Fibroblast of mammary gland (primary cell): ENCODE data around the gene HOXA1.
A peak's percentile ranks its signal among the peaks of the same experiment; 100 is the strongest.

Source experiments
- DNase-seq: peaks from one replicate; pipeline ENCODE4 v3.0.0-alpha.2; 2010; ENCODE audit warnings: low read depth
- H3K4me3 ChIP-seq: 2 replicates; pipeline ENCODE4 v1.5.1; 2011; ENCODE audit warnings: low read depth, mild to moderate bottlenecking, low read length, moderate library complexity; ENCODE audit not compliant: control insufficient read depth
- TF ChIP-seq, protein P1 (sequence below): conservative IDR thresholded peaks from 2 replicates; pipeline ENCODE4 v1.5.1; 2011; ENCODE audit warnings: low read depth, low read length, inconsistent platforms; ENCODE audit not compliant: control insufficient read depth, insufficient read depth

HOXA1 gene

DNA sequence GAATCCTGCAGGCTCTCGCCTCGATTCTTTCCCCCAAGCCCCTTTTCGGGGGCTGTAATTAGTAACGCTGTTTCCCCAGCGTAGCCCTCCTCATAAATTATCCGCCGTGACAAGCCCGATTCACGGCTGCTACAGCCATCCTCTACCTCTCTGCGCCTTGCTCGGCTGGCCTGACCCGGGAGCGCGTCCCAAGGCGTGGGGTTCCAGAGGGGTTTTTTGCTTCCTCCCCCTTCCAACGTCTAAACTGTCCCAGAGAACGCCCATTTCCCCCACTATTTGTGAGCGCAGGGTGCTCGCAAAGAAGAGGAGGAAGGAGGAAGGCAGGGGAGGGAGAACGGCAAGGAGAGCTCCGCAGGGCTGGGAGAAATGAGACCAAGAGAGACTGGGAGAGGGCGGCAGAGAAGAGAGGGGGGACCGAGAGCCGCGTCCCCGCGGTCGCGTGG is 46.8 kb upstream of the HOXA1 start:
- TF ChIP-seq, protein P1, sequence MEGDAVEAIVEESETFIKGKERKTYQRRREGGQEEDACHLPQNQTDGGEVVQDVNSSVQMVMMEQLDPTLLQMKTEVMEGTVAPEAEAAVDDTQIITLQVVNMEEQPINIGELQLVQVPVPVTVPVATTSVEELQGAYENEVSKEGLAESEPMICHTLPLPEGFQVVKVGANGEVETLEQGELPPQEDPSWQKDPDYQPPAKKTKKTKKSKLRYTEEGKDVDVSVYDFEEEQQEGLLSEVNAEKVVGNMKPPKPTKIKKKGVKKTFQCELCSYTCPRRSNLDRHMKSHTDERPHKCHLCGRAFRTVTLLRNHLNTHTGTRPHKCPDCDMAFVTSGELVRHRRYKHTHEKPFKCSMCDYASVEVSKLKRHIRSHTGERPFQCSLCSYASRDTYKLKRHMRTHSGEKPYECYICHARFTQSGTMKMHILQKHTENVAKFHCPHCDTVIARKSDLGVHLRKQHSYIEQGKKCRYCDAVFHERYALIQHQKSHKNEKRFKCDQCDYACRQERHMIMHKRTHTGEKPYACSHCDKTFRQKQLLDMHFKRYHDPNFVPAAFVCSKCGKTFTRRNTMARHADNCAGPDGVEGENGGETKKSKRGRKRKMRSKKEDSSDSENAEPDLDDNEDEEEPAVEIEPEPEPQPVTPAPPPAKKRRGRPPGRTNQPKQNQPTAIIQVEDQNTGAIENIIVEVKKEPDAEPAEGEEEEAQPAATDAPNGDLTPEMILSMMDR, result no peak
- H3K4me3 ChIP-seq, result peak overlapping the region; percentile 75
- no peak for DNase-seq

DNA sequence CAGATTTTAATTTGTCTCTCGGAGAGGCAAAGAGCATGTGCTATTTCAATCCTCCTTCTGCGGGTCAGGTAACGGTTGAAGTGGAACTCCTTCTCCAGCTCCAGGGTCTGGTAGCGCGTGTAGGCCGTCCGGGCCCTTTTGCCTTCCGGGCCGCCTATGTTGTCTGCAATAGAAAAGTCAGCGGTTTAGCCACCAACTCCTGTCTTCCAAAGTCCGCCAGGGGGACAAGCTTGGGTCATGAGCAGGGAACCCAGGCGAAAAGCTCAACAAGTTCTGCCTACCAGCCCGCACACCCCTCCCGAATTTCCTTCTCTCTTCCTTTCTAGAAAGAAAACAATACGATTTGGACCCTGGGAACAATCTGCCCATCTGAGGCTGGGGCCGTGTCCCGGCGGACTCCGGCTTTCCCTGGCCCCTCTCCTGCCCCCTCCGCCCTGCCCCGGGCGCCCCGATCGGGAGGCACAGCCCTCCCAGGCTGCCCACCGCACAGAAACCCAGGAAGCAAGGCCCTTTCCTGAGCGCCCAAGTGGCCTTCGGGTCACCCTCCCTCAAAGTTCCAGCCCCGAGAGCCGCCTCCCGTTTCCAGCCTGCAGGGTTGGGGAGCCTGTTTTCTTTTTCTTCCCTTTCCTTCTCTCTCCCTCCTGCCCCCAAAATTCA is 46.3 kb upstream of the HOXA1 start:
- TF ChIP-seq, protein P1, result peak; percentile 28
- peak overlapping the region; percentile 75 for H3K4me3 ChIP-seq
- DNase-seq, result peak; percentile 71

DNA sequence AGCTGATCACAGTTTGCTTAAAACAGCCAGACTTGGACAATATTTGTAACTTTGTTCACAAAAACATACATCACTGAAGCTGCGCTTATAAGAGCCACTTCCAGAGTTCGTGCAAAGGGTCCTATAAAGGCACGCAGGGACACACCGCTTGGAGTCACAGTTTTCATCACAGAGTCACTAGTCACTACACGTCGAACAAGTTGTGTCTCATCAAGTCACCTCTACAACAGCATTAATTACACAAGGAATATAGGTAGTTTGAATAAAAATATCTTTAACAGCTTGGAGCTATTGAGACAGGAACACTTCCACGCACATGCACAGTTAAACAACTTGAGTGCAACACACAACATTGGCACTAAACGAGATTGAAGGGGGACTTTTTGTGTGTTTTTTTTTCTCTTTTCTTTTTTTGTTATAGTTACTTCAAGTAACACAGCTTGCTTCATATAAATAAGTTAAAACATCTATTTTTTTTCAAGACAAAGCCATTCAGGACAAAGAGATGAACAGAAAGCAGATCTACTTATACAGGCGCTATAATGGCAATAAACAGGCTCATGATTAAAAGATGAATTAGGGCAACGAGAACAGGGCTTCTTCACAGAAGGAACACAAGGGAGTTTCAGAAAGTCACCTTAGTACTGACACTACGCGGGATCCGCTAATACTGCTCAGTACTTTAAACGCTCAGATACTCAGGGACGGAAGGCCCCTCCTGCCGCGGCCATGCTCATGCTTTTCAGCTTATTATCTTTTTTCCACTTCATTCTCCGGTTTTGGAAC is 45.5 kb upstream of the HOXA1 start:
- peak overlapping the region; percentile 75 for H3K4me3 ChIP-seq
- TF ChIP-seq, protein P1, result no peak
- no peak for DNase-seq

- TF ChIP-seq, protein P1, result no peak
- peak overlapping the region; percentile 4 for H3K4me3 ChIP-seq
- no peak for DNase-seq
Observed at GRCh38 chr7:27140126-27140857, 44.5 kb upstream of the HOXA1 start.

DNA sequence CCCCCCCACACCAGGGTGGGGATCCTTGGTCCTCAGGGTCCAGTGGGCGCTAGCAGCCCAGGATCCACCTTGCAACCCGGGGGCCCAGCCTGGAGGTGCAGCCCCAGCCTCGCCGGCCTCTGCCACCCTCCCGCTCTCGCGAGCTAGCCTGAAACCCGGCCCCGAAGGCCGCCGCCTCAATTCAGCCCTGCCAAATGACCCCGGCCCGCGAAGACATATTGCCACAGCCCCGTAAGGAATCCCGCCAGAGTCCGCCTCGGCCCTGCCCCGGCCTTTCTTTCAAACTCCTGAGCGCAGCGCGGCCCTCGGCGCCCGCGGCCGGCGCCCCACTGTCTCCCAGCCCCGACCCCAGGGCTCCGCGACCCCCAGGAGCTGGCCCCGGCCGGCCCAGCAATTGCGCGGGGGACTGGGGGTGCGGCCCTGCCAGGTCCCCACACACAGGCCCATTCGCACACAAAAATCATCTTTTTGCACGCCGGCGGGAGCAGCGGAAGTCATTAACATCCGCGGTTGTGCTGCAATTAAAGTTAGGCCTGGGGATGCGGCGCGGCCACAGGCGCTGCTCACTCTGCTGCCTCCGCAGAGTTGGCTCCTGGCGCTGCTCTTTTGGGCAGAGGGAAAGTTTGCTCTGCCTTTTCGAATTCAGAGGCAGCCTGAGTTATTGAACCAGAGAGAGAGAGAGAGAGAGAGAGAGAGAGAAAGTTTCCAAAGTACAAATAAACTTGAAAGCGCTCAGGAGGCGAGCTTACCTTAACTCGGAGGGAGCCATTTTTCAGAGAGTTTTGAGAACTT is 43.7 kb upstream of the HOXA1 start:
- TF ChIP-seq, protein P1, result no peak
- peak overlapping the region; percentile 4 for H3K4me3 ChIP-seq

GRCh38 chr7:27138985-27139333 is 43.2 kb upstream of the HOXA1 start:
- no peak for DNase-seq
- TF ChIP-seq, protein P1, result no peak
- H3K4me3 ChIP-seq, result no peak overlapping the region

More for the DNA sequence above, 43.7 kb upstream of the HOXA1 start:
- DNase-seq, result no peak
